Neutrophil (primary cell): ENCODE measurements around the gene SMAD3.
"Not testable (repeated sequence)": the region's sequence is repeated elsewhere in the genome, so short reads cannot be mapped to it uniquely, and the experiment has no call there.

Experiments used
- H3K27ac ChIP-seq: fragments of 200-600 bp; sonication (generic); 2 replicates; pipeline ENCODE4 v1.5.1; 2016; ENCODE audit warnings: mild to moderate bottlenecking, moderate library complexity
- H3K27me3 ChIP-seq: fragments of 200-600 bp; sonication (generic); 2 replicates; pipeline ENCODE4 v1.6.0; 2016; ENCODE audit warnings: mild to moderate bottlenecking
- H3K36me3 ChIP-seq: fragments of 200-600 bp; sonication (generic); 2 replicates; pipeline ENCODE4 v1.5.1; 2017
- H3K4me1 ChIP-seq, 2 experiments: fragments of 200-600 bp in 1 of 2; sonication (generic) in 1 of 2; 1 replicate in 1 of 2; 2 replicates in 1 of 2; pipeline versions ENCODE4 v1.5.1 to v1.6.1; 2013 to 2016; ENCODE audit warnings: low read depth in 1 of 2, low read length in 1 of 2, mild to moderate bottlenecking in 1 of 2, moderate library complexity in 1 of 2; ENCODE audit not compliant: control insufficient read depth in 1 of 2, insufficient read depth in 1 of 2
- H3K4me3 ChIP-seq, 2 experiments: fragments of 200-600 bp in 1 of 2; sonication (generic) in 1 of 2; 1 replicate in 1 of 2; 2 replicates in 1 of 2; pipeline ENCODE4 v1.5.1; 2013 to 2016; ENCODE audit warnings: low read depth in 1 of 2, low read length in 1 of 2, mild to moderate bottlenecking in 1 of 2, moderate library complexity in 1 of 2
- H3K9me3 ChIP-seq: fragments of 200-600 bp; sonication (generic); 2 replicates; pipeline ENCODE4 v1.5.1; 2016
- TF ChIP-seq, protein P1 (sequence below): fragments of 200-600 bp; sonication (generic); IDR thresholded peaks from 2 replicates; pipeline ENCODE4 v1.5.1; 2016; ENCODE audit warnings: antibody characterized with exemption

SMAD3 gene

DNA sequence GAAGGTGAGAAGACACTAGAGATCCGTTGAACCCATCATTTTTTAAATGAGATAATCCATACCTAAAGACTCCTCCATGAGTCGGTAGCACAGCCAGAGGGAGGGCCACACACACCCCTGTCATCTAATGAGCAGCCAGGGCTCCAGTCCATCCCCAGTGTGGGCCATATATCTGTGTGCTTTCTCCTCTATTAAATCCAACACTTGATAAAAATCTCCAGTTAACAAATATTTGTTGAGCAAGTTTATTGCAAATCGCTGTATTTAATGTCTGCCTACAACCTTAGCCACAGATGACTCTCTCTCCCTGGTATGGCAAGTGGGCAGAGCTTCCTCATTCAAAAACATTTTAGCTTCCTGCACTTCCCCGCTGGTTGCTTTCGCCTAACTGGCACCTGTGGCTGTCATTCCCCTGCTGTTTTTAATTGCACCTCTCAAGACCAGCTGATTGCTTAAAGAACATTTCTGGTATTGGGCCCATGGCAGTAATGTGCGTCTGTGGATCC, 82.8 kb downstream of the SMAD3 start:
- TF ChIP-seq, protein P1, sequence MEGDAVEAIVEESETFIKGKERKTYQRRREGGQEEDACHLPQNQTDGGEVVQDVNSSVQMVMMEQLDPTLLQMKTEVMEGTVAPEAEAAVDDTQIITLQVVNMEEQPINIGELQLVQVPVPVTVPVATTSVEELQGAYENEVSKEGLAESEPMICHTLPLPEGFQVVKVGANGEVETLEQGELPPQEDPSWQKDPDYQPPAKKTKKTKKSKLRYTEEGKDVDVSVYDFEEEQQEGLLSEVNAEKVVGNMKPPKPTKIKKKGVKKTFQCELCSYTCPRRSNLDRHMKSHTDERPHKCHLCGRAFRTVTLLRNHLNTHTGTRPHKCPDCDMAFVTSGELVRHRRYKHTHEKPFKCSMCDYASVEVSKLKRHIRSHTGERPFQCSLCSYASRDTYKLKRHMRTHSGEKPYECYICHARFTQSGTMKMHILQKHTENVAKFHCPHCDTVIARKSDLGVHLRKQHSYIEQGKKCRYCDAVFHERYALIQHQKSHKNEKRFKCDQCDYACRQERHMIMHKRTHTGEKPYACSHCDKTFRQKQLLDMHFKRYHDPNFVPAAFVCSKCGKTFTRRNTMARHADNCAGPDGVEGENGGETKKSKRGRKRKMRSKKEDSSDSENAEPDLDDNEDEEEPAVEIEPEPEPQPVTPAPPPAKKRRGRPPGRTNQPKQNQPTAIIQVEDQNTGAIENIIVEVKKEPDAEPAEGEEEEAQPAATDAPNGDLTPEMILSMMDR = no peak
- Histone ChIP-seq H3K4me1 (peaks cover 6 to 35% of the 10 kb centered on the region in 2 experiments), H3K36me3 (no peaks in the 10 kb centered on the region), H3K4me3 (no peak overlapping the region), H3K9me3 (no peaks in the 10 kb centered on the region), H3K27me3 (peaks cover 5% of the 10 kb centered on the region), H3K27ac (no peak overlapping the region)

DNA sequence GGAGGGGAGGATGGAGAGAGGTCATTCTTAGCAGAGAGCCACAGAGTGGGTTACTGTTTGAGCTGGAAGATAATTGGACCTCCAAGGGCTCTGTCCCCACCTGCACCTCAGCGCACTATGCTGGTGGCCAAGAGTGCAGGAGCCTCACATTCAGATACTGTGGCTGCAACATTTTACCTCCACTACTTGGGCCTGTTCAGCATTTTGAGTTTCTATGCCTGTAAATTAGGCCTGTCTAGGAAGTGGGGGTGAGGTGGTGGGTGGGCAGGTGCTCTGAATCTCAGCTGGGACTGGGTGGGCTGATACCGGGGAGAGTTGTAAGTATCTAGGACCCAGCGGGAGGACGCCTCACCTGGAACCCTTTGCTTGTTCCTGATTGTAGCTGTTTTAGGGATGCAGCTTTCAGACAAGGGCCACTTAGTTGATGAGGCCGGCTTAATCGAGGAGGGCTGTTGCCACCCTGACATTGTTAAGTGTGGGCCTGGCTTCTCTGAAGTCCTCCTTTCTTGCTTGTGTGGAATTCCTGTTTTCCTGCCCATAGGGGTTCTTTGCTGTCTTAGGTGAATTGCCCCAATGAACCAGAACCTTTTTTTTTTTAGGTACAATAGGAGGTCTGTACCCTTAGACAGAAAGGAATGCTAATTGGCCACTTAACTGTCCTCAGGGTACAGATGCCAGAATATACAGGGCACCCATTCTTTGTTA, 83.8 kb downstream of the SMAD3 start:
- Histone ChIP-seq H3K36me3 (no peaks in the 10 kb centered on the region), H3K27ac (no peak overlapping the region), H3K27me3 (peaks cover 5% of the 10 kb centered on the region), H3K4me3 (no peak overlapping the region), H3K4me1 (peaks cover 6 to 35% of the 10 kb centered on the region in 2 experiments), H3K9me3 (no peaks in the 10 kb centered on the region)
- TF ChIP-seq, protein P1 = no peak

DNA sequence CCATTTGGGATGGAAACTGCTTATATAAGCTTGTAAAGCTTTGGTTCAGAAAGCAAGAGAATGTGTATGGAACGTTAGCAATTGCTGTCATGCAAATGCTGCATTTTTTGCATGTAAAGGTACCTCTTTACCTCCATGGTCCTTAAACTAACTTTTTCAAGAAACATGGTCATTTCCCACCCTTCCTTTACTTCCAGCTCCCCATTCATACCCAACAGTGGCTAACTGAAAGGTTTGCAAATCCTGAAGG, 84.3 kb downstream of the SMAD3 start:
- Histone ChIP-seq H3K4me3 (no peak overlapping the region), H3K27ac (no peak overlapping the region), H3K4me1 (peaks cover 6 to 30% of the 10 kb centered on the region in 2 experiments), H3K9me3 (no peaks in the 10 kb centered on the region), H3K36me3 (no peaks in the 10 kb centered on the region), H3K27me3 (peaks cover 5% of the 10 kb centered on the region)
- TF ChIP-seq, protein P1 = no peak

DNA sequence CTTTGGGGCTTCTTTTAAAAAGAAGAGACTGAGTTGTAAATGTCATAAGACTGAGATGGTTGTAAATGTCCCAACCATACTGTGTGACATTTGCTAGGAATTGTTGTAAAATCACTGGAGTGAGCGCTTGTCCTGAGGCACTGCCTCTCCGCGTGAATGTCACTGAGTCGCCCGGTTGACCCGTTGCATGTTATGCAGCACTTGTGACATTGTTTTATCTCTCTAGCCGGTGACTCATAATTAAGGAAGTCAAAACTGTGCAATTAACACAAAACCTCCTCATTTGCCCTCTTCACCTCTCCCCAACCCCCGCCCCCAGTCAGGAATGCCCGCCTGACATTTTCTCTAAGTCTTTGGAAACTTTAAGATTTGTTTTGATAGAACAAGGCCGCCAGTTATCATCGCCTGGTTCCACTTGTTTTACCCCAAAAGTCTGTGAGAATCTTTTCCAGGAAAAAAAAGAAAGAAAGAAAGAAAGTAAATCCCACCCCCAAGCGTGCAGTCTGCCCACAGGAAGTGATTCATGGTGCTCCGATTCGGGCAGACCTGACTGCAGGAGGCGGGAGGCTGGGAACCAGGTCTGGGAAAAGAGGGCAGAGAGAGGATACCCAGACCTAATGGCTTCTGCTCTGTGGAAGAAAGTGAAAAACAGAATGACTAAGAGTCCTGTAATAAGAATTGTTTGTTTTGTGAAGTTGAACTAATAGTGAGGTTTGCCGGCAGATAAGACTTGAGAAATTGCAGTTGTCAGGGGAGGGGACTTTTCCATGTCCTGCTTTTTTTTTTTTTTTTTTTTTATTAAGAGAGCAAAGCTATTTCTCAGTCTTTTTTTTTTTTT, 84.8 kb downstream of the SMAD3 start:
- TF ChIP-seq, protein P1 = no peak
- no peaks in the 10 kb centered on the region for H3K9me3 ChIP-seq
- H3K27me3 ChIP-seq = peaks cover 5% of the 10 kb centered on the region
- H3K36me3 ChIP-seq = no peaks in the 10 kb centered on the region
- H3K27ac ChIP-seq = no peak overlapping the region
- H3K4me3 ChIP-seq = no peak overlapping the region
- peaks cover 3 to 26% of the 10 kb centered on the region in 2 experiments for H3K4me1 ChIP-seq

DNA sequence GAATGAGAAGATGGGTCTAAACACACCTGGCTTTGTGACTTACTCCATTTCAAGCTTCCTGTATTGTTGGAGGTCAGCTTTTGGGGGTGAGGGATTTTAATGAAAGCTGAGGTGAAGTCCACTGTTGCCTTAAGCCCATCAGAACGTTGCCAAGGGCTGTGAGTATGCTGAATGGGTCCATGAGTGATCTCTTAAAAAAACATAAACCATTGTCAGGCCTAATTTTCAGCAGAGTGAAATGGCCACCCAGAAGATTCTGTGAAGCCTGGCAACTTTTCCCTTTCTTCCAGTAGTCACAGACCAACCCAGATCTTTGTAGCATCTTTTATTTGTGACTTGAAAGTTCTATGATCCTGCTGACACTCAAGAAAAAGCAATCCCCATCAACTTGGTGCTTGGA, 87.0 kb downstream of the SMAD3 start:
- Histone ChIP-seq H3K27me3 (peaks cover 5% of the 10 kb centered on the region), H3K4me1 (peaks cover 3 to 18% of the 10 kb centered on the region in 2 experiments), H3K4me3 (no peak overlapping the region), H3K9me3 (no peaks in the 10 kb centered on the region), H3K27ac (no peak overlapping the region), H3K36me3 (no peaks in the 10 kb centered on the region)
- TF ChIP-seq, protein P1 = no peak

DNA sequence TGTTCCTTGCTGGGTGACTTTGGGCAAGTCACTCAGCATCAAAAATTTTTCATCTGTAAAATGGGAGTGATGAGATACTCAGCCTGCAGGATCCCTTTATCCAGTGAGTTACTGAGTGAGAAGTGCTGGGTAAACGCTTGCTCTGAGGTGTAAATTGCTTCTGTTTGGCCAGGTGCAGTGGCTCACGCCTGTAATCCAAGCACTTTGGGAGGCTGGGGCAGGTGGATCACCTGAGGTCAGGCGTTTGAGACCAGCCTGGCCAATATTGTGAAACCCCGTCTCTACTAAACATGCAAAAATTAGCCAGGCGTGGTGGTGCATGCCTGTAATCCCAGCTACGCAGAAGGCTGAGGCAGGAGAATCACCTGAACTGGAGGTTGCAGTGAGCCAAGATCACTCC, 87.6 kb downstream of the SMAD3 start:
- H3K27me3 ChIP-seq, H3K36me3 ChIP-seq, H3K9me3 ChIP-seq, H3K4me3 ChIP-seq, H3K27ac ChIP-seq: not testable (repeated sequence)
- peaks cover 3 to 15% of the 10 kb centered on the region in 2 experiments for H3K4me1 ChIP-seq
